Measurements from ENCODE around the gene ESRRA. TPM values are rescaled to one million over a fixed set of nuclear protein-coding genes. Genes with fewer than 3 reads are reported as not detected.
A peak's percentile ranks its signal among the peaks of the same experiment; 100 is the strongest.

ESRRA gene
- total and polyA plus RNA-seq, 2 of the 13 experiments (the other 11 are each of a cell fraction or from before 2014, with no cell fraction given), result 18.1 to 36.3 TPM

DNA sequence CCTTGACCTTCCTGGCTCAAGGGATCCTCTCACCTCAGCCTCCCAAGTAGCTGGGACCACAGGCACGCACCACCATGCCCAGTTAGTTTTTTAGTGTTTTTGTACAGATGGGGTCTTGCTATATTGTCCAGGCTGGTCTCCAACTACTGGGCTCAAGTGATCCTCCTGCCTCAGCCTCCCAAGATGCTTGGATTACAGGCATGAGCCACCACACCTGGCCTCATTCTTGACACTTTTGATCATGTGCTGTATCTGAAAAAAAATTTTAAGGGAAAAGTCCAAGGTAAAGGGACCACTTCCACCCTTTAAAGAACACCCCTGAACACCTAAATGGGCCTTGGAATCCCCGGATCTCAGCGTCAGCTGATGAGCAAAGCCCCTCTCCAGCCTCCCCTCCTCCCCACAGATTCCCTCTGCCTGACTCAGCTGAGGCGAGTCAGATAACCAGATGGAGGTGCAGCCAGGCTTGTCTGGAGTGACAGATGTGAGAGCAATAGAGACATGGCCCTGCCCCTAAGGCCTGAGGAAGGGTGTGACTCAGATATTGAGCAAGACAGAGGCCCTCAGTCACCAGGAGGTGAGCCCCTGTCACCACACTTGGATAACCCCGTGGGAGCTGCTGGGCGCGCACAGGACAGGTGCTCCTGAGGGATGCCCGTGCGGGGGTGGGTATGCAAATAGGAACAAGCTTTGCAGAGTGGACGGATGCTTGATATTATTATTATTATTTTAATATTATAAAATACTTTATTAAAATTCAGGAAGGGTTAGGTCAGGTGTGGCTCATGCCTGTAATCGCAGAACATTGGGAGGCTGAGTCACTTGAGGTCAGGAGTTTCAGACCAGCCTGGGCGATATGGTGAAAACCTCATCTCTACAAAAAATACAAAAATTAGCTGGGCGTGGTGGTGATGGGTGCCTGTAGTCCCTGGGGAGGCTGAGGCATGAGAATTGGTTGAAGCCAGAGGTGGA lies 29.7 kb downstream of the ESRRA start (continued):
- TF ChIP-seq RARA (CRISPR knock-in tag; IDR thresholded peaks at IDR 0.05), result 0 out of 2 replicates have a peak, but pooled peaks have one; percentile 13
- TF ChIP-seq, protein P1, sequence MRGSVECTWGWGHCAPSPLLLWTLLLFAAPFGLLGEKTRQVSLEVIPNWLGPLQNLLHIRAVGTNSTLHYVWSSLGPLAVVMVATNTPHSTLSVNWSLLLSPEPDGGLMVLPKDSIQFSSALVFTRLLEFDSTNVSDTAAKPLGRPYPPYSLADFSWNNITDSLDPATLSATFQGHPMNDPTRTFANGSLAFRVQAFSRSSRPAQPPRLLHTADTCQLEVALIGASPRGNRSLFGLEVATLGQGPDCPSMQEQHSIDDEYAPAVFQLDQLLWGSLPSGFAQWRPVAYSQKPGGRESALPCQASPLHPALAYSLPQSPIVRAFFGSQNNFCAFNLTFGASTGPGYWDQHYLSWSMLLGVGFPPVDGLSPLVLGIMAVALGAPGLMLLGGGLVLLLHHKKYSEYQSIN (CRISPR knock-in tag; IDR thresholded peaks at IDR 0.05; ENCODE audit: borderline replicate concordance), result no peak
- TF ChIP-seq ETV5 (CRISPR knock-in tag; IDR thresholded peaks at IDR 0.05; ENCODE audit: borderline replicate concordance), result peak; percentile 15; the same call in 1 of the 2 replicates
- no peak for TF ChIP-seq HNRNPUL1 (IDR thresholded peaks at IDR 0.05; ENCODE audit: low read depth, low read length)
- TF ChIP-seq, protein P2, sequence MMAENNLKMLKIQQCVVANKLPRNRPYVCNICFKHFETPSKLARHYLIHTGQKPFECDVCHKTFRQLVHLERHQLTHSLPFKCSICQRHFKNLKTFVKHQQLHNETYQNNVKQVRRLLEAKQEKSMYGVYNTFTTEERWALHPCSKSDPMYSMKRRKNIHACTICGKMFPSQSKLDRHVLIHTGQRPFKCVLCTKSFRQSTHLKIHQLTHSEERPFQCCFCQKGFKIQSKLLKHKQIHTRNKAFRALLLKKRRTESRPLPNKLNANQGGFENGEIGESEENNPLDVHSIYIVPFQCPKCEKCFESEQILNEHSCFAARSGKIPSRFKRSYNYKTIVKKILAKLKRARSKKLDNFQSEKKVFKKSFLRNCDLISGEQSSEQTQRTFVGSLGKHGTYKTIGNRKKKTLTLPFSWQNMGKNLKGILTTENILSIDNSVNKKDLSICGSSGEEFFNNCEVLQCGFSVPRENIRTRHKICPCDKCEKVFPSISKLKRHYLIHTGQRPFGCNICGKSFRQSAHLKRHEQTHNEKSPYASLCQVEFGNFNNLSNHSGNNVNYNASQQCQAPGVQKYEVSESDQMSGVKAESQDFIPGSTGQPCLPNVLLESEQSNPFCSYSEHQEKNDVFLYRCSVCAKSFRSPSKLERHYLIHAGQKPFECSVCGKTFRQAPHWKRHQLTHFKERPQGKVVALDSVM (CRISPR knock-in tag; IDR thresholded peaks at IDR 0.05), result peak; percentile 39; the same call in 1 of the 2 replicates
- no peak for TF ChIP-seq FOXJ3 (CRISPR knock-in tag; IDR thresholded peaks at IDR 0.05; ENCODE audit: borderline replicate concordance)
- TF ChIP-seq ZNF121 (CRISPR knock-in tag; IDR thresholded peaks at IDR 0.05), result peak; percentile 86; the same call in 1 of the 2 replicates
- peak; percentile 34 for TF ChIP-seq TEAD3 (CRISPR knock-in tag; optimal IDR thresholded peaks at IDR 0.05; ENCODE audit: borderline replicate concordance)
- TF ChIP-seq CEBPB (IDR thresholded peaks at IDR 0.05; ENCODE audit: borderline replicate concordance, low read depth, low read length), result peak; percentile 94
- TF ChIP-seq, protein P3, sequence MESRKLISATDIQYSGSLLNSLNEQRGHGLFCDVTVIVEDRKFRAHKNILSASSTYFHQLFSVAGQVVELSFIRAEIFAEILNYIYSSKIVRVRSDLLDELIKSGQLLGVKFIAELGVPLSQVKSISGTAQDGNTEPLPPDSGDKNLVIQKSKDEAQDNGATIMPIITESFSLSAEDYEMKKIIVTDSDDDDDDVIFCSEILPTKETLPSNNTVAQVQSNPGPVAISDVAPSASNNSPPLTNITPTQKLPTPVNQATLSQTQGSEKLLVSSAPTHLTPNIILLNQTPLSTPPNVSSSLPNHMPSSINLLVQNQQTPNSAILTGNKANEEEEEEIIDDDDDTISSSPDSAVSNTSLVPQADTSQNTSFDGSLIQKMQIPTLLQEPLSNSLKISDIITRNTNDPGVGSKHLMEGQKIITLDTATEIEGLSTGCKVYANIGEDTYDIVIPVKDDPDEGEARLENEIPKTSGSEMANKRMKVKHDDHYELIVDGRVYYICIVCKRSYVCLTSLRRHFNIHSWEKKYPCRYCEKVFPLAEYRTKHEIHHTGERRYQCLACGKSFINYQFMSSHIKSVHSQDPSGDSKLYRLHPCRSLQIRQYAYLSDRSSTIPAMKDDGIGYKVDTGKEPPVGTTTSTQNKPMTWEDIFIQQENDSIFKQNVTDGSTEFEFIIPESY (CRISPR knock-in tag; IDR thresholded peaks at IDR 0.05), result no peak
- 0 out of 2 replicates have a peak, but pooled peaks have one; percentile 26 for TF ChIP-seq CREB1 (IDR thresholded peaks at IDR 0.05)
- no peak for TF ChIP-seq CREB1 (CRISPR knock-in tag; IDR thresholded peaks at IDR 0.05)
- TF ChIP-seq ZNF547 (CRISPR knock-in tag; IDR thresholded peaks at IDR 0.05), result no peak
- TF ChIP-seq, protein P4, sequence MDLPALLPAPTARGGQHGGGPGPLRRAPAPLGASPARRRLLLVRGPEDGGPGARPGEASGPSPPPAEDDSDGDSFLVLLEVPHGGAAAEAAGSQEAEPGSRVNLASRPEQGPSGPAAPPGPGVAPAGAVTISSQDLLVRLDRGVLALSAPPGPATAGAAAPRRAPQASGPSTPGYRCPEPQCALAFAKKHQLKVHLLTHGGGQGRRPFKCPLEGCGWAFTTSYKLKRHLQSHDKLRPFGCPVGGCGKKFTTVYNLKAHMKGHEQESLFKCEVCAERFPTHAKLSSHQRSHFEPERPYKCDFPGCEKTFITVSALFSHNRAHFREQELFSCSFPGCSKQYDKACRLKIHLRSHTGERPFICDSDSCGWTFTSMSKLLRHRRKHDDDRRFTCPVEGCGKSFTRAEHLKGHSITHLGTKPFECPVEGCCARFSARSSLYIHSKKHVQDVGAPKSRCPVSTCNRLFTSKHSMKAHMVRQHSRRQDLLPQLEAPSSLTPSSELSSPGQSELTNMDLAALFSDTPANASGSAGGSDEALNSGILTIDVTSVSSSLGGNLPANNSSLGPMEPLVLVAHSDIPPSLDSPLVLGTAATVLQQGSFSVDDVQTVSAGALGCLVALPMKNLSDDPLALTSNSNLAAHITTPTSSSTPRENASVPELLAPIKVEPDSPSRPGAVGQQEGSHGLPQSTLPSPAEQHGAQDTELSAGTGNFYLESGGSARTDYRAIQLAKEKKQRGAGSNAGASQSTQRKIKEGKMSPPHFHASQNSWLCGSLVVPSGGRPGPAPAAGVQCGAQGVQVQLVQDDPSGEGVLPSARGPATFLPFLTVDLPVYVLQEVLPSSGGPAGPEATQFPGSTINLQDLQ (CRISPR knock-in tag; IDR thresholded peaks at IDR 0.05), result peak; percentile 95
- peak; percentile 38 for TF ChIP-seq XRCC5 (optimal IDR thresholded peaks at IDR 0.05; ENCODE audit: low read length)
- no peak for TF ChIP-seq REPIN1 (CRISPR knock-in tag; IDR thresholded peaks at IDR 0.05; ENCODE audit: borderline replicate concordance, low read depth)
- TF ChIP-seq ZC3H13 (CRISPR knock-in tag; IDR thresholded peaks at IDR 0.05), result no peak
- no peak for TF ChIP-seq HOXA7 (CRISPR knock-in tag; IDR thresholded peaks at IDR 0.05)
- peak; percentile 79 for TF ChIP-seq CEBPG (CRISPR knock-in tag; IDR thresholded peaks at IDR 0.05)
- TF ChIP-seq, protein P5, sequence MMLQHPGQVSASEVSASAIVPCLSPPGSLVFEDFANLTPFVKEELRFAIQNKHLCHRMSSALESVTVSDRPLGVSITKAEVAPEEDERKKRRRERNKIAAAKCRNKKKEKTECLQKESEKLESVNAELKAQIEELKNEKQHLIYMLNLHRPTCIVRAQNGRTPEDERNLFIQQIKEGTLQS (CRISPR knock-in tag; IDR thresholded peaks at IDR 0.05), result no peak
- peak; percentile 6; the same call in 1 of the 2 replicates for TF ChIP-seq MAFF (IDR thresholded peaks at IDR 0.05; ENCODE audit: low read depth, low read length)
